Measurements from ENCODE around the gene DGCR8.

DNA sequence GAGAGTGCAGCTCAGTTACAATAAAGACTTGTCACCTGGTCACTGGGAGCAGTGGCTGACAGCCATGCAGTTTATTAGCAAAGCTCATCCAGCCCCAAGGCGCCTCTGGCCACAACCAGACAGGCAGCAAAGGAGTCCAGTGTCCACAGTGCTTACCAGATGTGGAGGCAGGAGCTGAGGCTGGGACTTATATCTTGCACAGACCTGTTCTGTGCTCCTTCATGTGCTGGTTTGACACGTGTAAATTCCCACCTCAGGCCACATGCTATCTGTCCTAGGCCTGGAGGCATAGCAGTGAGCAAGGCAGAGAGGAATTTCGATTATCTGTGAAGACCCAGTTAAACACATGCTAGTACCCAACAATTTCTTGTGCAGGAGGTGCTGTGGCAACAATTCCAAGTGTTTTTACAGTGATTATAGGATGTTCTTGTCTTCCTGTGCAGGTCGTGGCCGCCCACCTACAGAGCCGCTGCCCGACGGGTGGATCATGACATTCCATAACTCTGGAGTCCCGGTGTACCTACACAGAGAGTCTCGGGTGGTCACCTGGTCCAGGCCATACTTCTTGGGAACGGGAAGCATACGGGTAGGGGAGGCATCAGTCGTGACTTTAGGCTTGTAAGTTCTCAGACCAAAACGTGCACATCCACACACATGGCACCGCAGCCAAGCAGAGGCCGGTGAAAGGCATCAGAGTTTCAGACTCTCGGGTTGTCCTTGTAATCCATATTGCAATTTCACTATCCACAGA lies 9.4 kb downstream of the DGCR8 start:
- TF ChIP-seq POLR2A (IDR thresholded peaks at IDR 0.05) (no peak), CTCF (IDR thresholded peaks at IDR 0.05) (no peak)
